NCI-H2196 (cell line): ENCODE data around the gene CSAG2.

Experiments
- DNase-seq: peaks from one replicate; lab custom pipeline; 2025; ENCODE audit not compliant: unreplicated experiment; lab: John Stamatoyannopoulos, UW

The CSAG2 gene

GRCh38 chrX:152674135-152674534 lies 34.9 kb downstream of the CSAG2 start:
- no peak for DNase-seq

DNA sequence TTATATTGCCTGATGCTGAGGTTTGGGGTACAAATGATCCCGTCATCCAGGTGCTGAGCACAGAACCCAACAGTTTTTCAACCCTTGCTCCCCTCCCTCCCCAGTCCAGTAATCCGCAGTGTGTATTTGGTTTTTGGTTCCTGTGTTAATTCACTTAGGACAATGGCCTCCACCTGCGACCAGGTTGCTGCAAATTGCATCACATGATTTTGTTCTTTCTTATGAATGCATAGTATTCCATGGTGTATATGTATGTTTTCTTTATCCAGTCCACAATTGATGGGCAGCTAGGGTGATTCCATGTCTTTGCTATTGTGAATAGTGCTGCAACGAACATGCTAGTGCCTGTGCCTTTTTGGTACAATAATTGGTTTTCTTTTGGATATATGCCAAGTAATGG lies 46.0 kb downstream of the CSAG2 start:
- no peak for DNase-seq

- no peak for DNase-seq
Measured at GRCh38 chrX:152658302-152658701, 50.8 kb downstream of the CSAG2 start.
